Choroid plexus epithelial cell (primary cell): Measurements from ENCODE around the gene NRXN3.
A peak's percentile ranks its signal among the peaks of the same experiment; 100 is the strongest.

Experiments
- DNase-seq: peaks from one replicate; pipeline ENCODE4 v3.0.0-alpha.2; 2010; ENCODE audit warnings: low read depth
- H3K4me3 ChIP-seq: 2 replicates; pipeline ENCODE4 v1.5.1; 2011; ENCODE audit warnings: low read depth, mild to moderate bottlenecking, control low read depth, low read length, moderate library complexity
- TF ChIP-seq, protein P1 (sequence below): conservative IDR thresholded peaks from 2 replicates; pipeline ENCODE4 v1.5.1; 2011; ENCODE audit warnings: low read depth, mild to moderate bottlenecking, control low read depth, inconsistent platforms, low read length, moderate library complexity

The NRXN3 gene

GRCh38 chr14:79062226-79062625, 892.1 kb downstream of the NRXN3 start:
- TF ChIP-seq, protein P1, sequence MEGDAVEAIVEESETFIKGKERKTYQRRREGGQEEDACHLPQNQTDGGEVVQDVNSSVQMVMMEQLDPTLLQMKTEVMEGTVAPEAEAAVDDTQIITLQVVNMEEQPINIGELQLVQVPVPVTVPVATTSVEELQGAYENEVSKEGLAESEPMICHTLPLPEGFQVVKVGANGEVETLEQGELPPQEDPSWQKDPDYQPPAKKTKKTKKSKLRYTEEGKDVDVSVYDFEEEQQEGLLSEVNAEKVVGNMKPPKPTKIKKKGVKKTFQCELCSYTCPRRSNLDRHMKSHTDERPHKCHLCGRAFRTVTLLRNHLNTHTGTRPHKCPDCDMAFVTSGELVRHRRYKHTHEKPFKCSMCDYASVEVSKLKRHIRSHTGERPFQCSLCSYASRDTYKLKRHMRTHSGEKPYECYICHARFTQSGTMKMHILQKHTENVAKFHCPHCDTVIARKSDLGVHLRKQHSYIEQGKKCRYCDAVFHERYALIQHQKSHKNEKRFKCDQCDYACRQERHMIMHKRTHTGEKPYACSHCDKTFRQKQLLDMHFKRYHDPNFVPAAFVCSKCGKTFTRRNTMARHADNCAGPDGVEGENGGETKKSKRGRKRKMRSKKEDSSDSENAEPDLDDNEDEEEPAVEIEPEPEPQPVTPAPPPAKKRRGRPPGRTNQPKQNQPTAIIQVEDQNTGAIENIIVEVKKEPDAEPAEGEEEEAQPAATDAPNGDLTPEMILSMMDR = no peak
- no peak for DNase-seq

GRCh38 chr14:79064214-79064613, 894.0 kb downstream of the NRXN3 start:
- no peak overlapping the region for H3K4me3 ChIP-seq
- no peak for DNase-seq
- TF ChIP-seq, protein P1 = no peak

More at GRCh38 chr14:79062226-79062625, 892.1 kb downstream of the NRXN3 start:
- H3K4me3 ChIP-seq = no peak overlapping the region

GRCh38 chr14:79074510-79074909, 904.3 kb downstream of the NRXN3 start:
- DNase-seq = peak; percentile 8
- no peak overlapping the region for H3K4me3 ChIP-seq
- TF ChIP-seq, protein P1 = no peak

DNA sequence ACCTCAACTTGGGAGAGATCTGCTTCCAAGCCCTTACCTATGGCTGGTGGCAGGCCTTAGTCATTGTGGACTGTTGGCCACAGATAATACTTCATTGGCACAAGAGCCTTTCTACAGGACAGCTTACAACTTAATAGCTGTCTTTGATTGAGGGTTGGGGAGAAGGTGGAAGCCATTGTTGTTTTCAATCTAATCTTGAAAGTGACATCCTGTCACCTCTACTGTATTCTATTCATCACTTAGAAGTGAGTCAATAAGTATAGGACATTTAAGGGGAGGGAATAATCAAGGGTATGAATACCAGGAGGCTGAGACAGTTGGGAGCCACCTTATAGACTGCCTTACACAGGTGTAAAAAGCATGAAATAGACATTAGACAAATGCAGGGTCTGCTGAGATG, 906.3 kb downstream of the NRXN3 start:
- H3K4me3 ChIP-seq = no peak overlapping the region
- DNase-seq = no peak
- TF ChIP-seq, protein P1 = no peak

GRCh38 chr14:79077096-79077495, 906.9 kb downstream of the NRXN3 start:
- DNase-seq = no peak
- H3K4me3 ChIP-seq = no peak overlapping the region
- TF ChIP-seq, protein P1 = no peak

- no peak for DNase-seq
- TF ChIP-seq, protein P1 = no peak
- H3K4me3 ChIP-seq = no peak overlapping the region
Measured at GRCh38 chr14:79080040-79080439, 909.9 kb downstream of the NRXN3 start.

GRCh38 chr14:79082883-79083282, 912.7 kb downstream of the NRXN3 start:
- no peak overlapping the region for H3K4me3 ChIP-seq
- TF ChIP-seq, protein P1 = no peak
- no peak for DNase-seq
